Adipocyte (in vitro differentiated cells): ENCODE measurements around the gene C1QL4.
"Not testable (repeated sequence)": the region's sequence is repeated elsewhere in the genome, so short reads cannot be mapped to it uniquely, and the experiment has no call there.

Experiments
- DNase-seq: peaks from one replicate; pipeline ENCODE4 v3.0.0-alpha.2; 2015; ENCODE audit warnings: low read depth
- H3K27me3 ChIP-seq: replicated peaks from 2 replicates; pipeline ENCODE4 v1.7.0; 2013; ENCODE audit warnings: mild to moderate bottlenecking, low read length, moderate library complexity; ENCODE audit not compliant: control insufficient read depth, insufficient read depth
- H3K36me3 ChIP-seq: 2 replicates; pipeline ENCODE4 v1.7.0; 2013; ENCODE audit warnings: low read length, mild to moderate bottlenecking, moderate library complexity; ENCODE audit not compliant: control insufficient read depth, insufficient read depth, severe bottlenecking
- H3K4me1 ChIP-seq: 2 replicates; pipeline ENCODE4 v1.7.0; 2013; ENCODE audit warnings: mild to moderate bottlenecking, low read length, moderate library complexity; ENCODE audit not compliant: control insufficient read depth, insufficient read depth
- H3K4me3 ChIP-seq: 2 replicates; pipeline ENCODE4 v1.7.0; 2013; ENCODE audit warnings: mild to moderate bottlenecking, low read length, moderate library complexity
- H3K9ac ChIP-seq: 2 replicates; pipeline ENCODE4 v1.7.0; 2013; ENCODE audit warnings: mild to moderate bottlenecking, low read length, moderate library complexity
- H3K9me3 ChIP-seq: 2 replicates; pipeline ENCODE4 v1.7.0; 2013; ENCODE audit warnings: mild to moderate bottlenecking, low read length, moderate library complexity; ENCODE audit not compliant: control insufficient read depth

Gene C1QL4

GRCh38 chr12:49330631-49331379, 6.2 kb downstream of the C1QL4 start:
- Histone ChIP-seq H3K27me3 (peaks cover 25% of the 10 kb centered on the region), H3K9me3 (no peaks in the 10 kb centered on the region), H3K4me3 (no peak overlapping the region), H3K9ac (no peak overlapping the region), H3K4me1 (peaks cover 6% of the 10 kb centered on the region), H3K36me3 (no peaks in the 10 kb centered on the region)
- DNase-seq: no peak

GRCh38 chr12:49330032-49330619, 6.9 kb downstream of the C1QL4 start:
- H3K9me3 ChIP-seq: no peaks in the 10 kb centered on the region
- no peak overlapping the region for H3K4me3 ChIP-seq
- peaks cover 19% of the 10 kb centered on the region for H3K27me3 ChIP-seq
- peaks cover 6% of the 10 kb centered on the region for H3K4me1 ChIP-seq
- no peaks in the 10 kb centered on the region for H3K36me3 ChIP-seq
- H3K9ac ChIP-seq: no peak overlapping the region
- no peak for DNase-seq

GRCh38 chr12:49328816-49329215, 8.2 kb downstream of the C1QL4 start:
- DNase-seq: no peak
- Histone ChIP-seq H3K9ac (no peak overlapping the region), H3K27me3 (peaks cover 7% of the 10 kb centered on the region), H3K4me3 (no peak overlapping the region), H3K9me3 (no peaks in the 10 kb centered on the region), H3K4me1 (peaks cover 6% of the 10 kb centered on the region), H3K36me3 (no peaks in the 10 kb centered on the region)

- Histone ChIP-seq H3K36me3 (no peaks in the 10 kb centered on the region), H3K27me3 (peaks cover 7% of the 10 kb centered on the region), H3K9me3 (no peaks in the 10 kb centered on the region)
Observed at GRCh38 chr12:49327887-49328286, 9.1 kb downstream of the C1QL4 start.

GRCh38 chr12:49327368-49327767, 9.6 kb downstream of the C1QL4 start:
- Histone ChIP-seq H3K27me3 (peaks cover 7% of the 10 kb centered on the region), H3K36me3 (no peaks in the 10 kb centered on the region)
- DNase-seq: no peak

More at GRCh38 chr12:49327887-49328286, 9.1 kb downstream of the C1QL4 start:
- no peak overlapping the region for H3K4me3 ChIP-seq
- no peak overlapping the region for H3K9ac ChIP-seq
- DNase-seq: no peak
- H3K4me1 ChIP-seq: peaks cover 11% of the 10 kb centered on the region

GRCh38 chr12:49325606-49326005, 11.4 kb downstream of the C1QL4 start:
- no peaks in the 10 kb centered on the region for H3K9me3 ChIP-seq
- no peak overlapping the region for H3K4me3 ChIP-seq
- H3K4me1 ChIP-seq: peaks cover 10% of the 10 kb centered on the region
- no peaks in the 10 kb centered on the region for H3K36me3 ChIP-seq
- no peaks in the 10 kb centered on the region for H3K27me3 ChIP-seq
- DNase-seq: no peak
- no peak overlapping the region for H3K9ac ChIP-seq

More at GRCh38 chr12:49327368-49327767, 9.6 kb downstream of the C1QL4 start:
- no peaks in the 10 kb centered on the region for H3K9me3 ChIP-seq
- H3K9ac ChIP-seq: no peak overlapping the region
- H3K4me3 ChIP-seq: no peak overlapping the region
- peaks cover 12% of the 10 kb centered on the region for H3K4me1 ChIP-seq

- H3K9ac ChIP-seq: peak overlapping the region; percentile 58
- no peak for DNase-seq
- H3K4me3 ChIP-seq: peak overlapping the region; percentile 89
- H3K27me3 ChIP-seq: no peaks in the 10 kb centered on the region
- peaks cover 10% of the 10 kb centered on the region for H3K4me1 ChIP-seq
- no peaks in the 10 kb centered on the region for H3K9me3 ChIP-seq
- no peaks in the 10 kb centered on the region for H3K36me3 ChIP-seq
Observed at GRCh38 chr12:49323524-49324097, 13.4 kb downstream of the C1QL4 start.

GRCh38 chr12:49322708-49323523, 14.1 kb downstream of the C1QL4 start, which contains the start of gene TROAP:
TSS of gene TROAP (plus strand) at chr12:49323255. CDS start at chr12:49323609, 354 bp downstream.
- Histone ChIP-seq H3K27me3 (no peaks in the 10 kb centered on the region), H3K36me3 (no peaks in the 10 kb centered on the region), H3K4me3 (peak within 1 kb of the TSS; percentile 89), H3K9ac (peak within 1 kb of the TSS; percentile 88), H3K4me1 (peaks cover 10% of the 10 kb centered on the region), H3K9me3 (no peaks in the 10 kb centered on the region)
- peak; percentile 100 for DNase-seq

- Histone ChIP-seq H3K27me3 (no peaks in the 10 kb centered on the region), H3K36me3 (no peaks in the 10 kb centered on the region), H3K4me1 (peaks cover 10% of the 10 kb centered on the region), H3K4me3 (peak overlapping the region; percentile 89), H3K9me3 (no peaks in the 10 kb centered on the region), H3K9ac (peak overlapping the region; percentile 88)
- no peak for DNase-seq
Observed at GRCh38 chr12:49322367-49322707, 14.7 kb downstream of the C1QL4 start.

GRCh38 chr12:49320411-49321103, 16.4 kb downstream of the C1QL4 start:
- not testable (repeated sequence) for H3K4me1 ChIP-seq, H3K36me3 ChIP-seq, H3K9ac ChIP-seq, H3K9me3 ChIP-seq, DNase-seq, H3K4me3 ChIP-seq, H3K27me3 ChIP-seq
